ENCODE measurements around the gene TUBA3C. TPM values are rescaled to one million over a fixed set of nuclear protein-coding genes. Genes with fewer than 3 reads are reported as not detected.
A peak's percentile ranks its signal among the peaks of the same experiment; 100 is the strongest.
"Not testable (repeated sequence)": the region's sequence is repeated elsewhere in the genome, so short reads cannot be mapped to it uniquely, and the experiment has no call there.

The TUBA3C gene
- total RNA-seq = 10 to 100 TPM in 1 of 2 donors, not detected in 1; 87.1 TPM

GRCh38 chr13:19181621-19182485 lies at the start of gene TUBA3C:
TUBA3C (minus strand) TSS chr13:19181824; CDS start chr13:19181747, 77 bp downstream.
- 92% methylated on average over 40 of the region's 40 CpGs for WGBS
- H3K36me3 ChIP-seq = no peaks in the 10 kb centered on the region
- no peaks in the 10 kb centered on the region for H3K4me1 ChIP-seq (replicated peaks)
- H3K27me3 ChIP-seq (replicated peaks; ENCODE audit: insufficient read depth) = no peaks in the 10 kb centered on the region
- peak; percentile 2 for DNase-seq (ENCODE audit: low spot score)
- no peak for TF ChIP-seq POLR2AphosphoS5 (IDR thresholded peaks at IDR 0.05)
- TF ChIP-seq POLR2A (IDR thresholded peaks at IDR 0.05) = no peak
- TF ChIP-seq CTCF (IDR thresholded peaks at IDR 0.05) = no peak
- no peaks in the 10 kb centered on the region for H3K9me3 ChIP-seq
- no peak within 1 kb of the TSS for H3K27ac ChIP-seq
- no peak within 1 kb of the TSS for H3K4me3 ChIP-seq
- intact Hi-C loops (cut with DNase I) = no loop called here

DNA sequence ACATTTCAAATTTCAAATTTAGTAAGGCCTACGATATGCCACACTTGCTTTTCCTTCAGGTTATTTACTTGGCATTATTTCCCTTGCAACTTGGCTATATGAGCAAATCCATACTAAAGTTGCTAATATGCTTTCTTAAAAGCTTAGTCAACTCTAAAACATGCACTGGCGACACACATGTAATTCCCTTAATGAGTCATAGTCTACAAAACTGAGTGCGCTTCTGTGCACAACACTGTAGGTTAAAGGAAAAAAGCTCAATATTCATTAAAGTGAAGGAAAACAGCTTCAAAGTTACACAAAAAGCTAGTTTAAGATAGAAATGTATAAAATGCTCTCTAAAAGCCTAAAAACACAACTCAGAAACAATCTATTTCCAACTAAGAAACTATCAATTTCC lies 25.8 kb upstream of the TUBA3C start:
- H3K4me3 ChIP-seq; H3K27me3 ChIP-seq (replicated peaks; ENCODE audit: insufficient read depth); intact Hi-C loops (cut with DNase I); H3K4me1 ChIP-seq (replicated peaks); H3K9me3 ChIP-seq; H3K36me3 ChIP-seq; H3K27ac ChIP-seq; DNase-seq (ENCODE audit: low spot score): not testable (repeated sequence)
- WGBS = 79% methylated on average over 3 of the region's 3 CpGs

DNA sequence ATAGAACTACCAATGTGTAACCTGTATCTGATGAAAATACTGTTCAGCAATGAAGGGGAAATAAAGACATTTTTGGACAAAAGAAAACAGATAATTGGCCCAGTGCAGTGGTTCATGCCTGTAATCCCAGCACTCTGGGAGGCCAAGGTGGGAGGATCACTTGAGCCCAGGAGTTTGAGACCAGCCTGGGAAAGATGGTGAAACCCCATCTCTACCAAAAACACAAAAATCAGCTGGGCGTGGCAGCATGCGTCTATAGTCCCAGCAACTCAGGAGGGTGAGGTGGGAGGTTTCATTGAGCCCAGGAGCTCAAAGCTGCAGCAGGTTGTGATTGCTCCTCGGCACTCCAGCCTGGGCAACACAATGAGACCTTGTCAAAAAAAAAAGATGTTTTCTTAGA lies 11.0 kb upstream of the TUBA3C start:
- H3K27me3 ChIP-seq (replicated peaks; ENCODE audit: insufficient read depth); H3K9me3 ChIP-seq; H3K4me3 ChIP-seq; intact Hi-C loops (cut with DNase I); H3K36me3 ChIP-seq; DNase-seq (ENCODE audit: low spot score); H3K27ac ChIP-seq; H3K4me1 ChIP-seq (replicated peaks): not testable (repeated sequence)
- 92% methylated on average over 3 of the region's 3 CpGs for WGBS

DNA sequence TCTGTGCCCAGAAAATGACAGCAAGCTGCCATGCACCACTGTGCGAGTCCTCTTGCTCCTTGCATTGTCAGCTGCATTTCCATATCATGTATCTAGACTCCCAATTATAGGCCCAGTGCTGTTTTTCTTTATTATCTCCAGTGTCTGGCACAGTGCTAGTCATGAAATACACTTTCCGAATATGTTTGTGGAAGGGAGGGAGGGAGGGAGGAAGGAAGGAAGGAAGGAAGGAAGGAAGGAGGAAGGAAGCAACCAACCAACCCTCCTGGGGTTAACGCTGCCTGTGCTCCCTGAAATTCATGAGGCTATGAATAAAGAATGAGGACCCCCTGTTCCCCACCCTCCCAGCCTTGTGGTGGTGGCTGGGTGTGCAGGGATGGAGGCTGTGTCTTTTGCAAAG lies 8.3 kb upstream of the TUBA3C start:
- H3K9me3 ChIP-seq; H3K4me3 ChIP-seq; H3K36me3 ChIP-seq; H3K4me1 ChIP-seq (replicated peaks); intact Hi-C loops (cut with DNase I); H3K27ac ChIP-seq; DNase-seq (ENCODE audit: low spot score); H3K27me3 ChIP-seq (replicated peaks; ENCODE audit: insufficient read depth): not testable (repeated sequence)
- WGBS = 91% methylated on average over 3 of the region's 3 CpGs

- not testable (repeated sequence) for DNase-seq (ENCODE audit: low spot score)
- WGBS = 79% methylated on average over 4 of the region's 5 CpGs
Observed at GRCh38 chr13:19189368-19189767, 7.7 kb upstream of the TUBA3C start.

GRCh38 chr13:19185865-19186645 lies 4.4 kb upstream of the TUBA3C start:
- DNase-seq (ENCODE audit: low spot score) = peak; percentile 1
- H3K27me3 ChIP-seq (replicated peaks; ENCODE audit: insufficient read depth) = no peaks in the 10 kb centered on the region
- WGBS = 68% methylated on average over 5 of the region's 5 CpGs
- no peak for TF ChIP-seq CTCF (IDR thresholded peaks at IDR 0.05)
- TF ChIP-seq POLR2A (IDR thresholded peaks at IDR 0.05) = no peak
- TF ChIP-seq POLR2AphosphoS5 (IDR thresholded peaks at IDR 0.05) = no peak
- H3K9me3 ChIP-seq = no peaks in the 10 kb centered on the region
- no peak overlapping the region for H3K4me3 ChIP-seq
- no peaks in the 10 kb centered on the region for H3K36me3 ChIP-seq
- no peak overlapping the region for H3K27ac ChIP-seq
- intact Hi-C loops (cut with DNase I) = no loop called here
- H3K4me1 ChIP-seq (replicated peaks) = no peaks in the 10 kb centered on the region

More at GRCh38 chr13:19189368-19189767, 7.7 kb upstream of the TUBA3C start:
- H3K27ac ChIP-seq; H3K27me3 ChIP-seq (replicated peaks; ENCODE audit: insufficient read depth); H3K4me1 ChIP-seq (replicated peaks); H3K4me3 ChIP-seq; intact Hi-C loops (cut with DNase I); H3K9me3 ChIP-seq; H3K36me3 ChIP-seq: not testable (repeated sequence)
